OCI-LY1 (cell line): ENCODE data around the gene BABAM2.

ENCODE experiments used
- CTCF ChIP-seq: fragments of 200-600 bp; sonication (generic), shearing (Covaris generic); IDR thresholded peaks from 2 replicates; pipeline ENCODE4 v1.5.1; 2017; ENCODE audit warnings: mild to moderate bottlenecking, antibody characterized with exemption, low read length, moderate library complexity, mixed read lengths
- EZH2 ChIP-seq: fragments of 200-600 bp; sonication (generic), shearing (Covaris generic); IDR thresholded peaks from 2 replicates; pipeline ENCODE4 v1.8.0; 2017; ENCODE audit warnings: borderline replicate concordance, mixed run types, mild to moderate bottlenecking, antibody characterized with exemption, low read length, moderate library complexity, mixed read lengths

- TF ChIP-seq CTCF (no peak), EZH2 (no peak)
Measured at GRCh38 chr2:28035816-28036215, 145.3 kb downstream of the BABAM2 start.
